SU-DHL-6 (cell line): Measurements from ENCODE around the gene DDB1.

Experiments
- H2AFZ ChIP-seq: fragments of 200-600 bp; sonication (generic); 2 replicates; pipeline ENCODE4 v1.6.1; 2014; ENCODE audit warnings: low read depth, mild to moderate bottlenecking, moderate library complexity, mixed read lengths, antibody characterized with exemption, low read length; ENCODE audit not compliant: severe bottlenecking
- H3F3A ChIP-seq: fragments of 200-600 bp; shearing (Covaris generic); 2 replicates; pipeline ENCODE4 v1.6.0; 2016; ENCODE audit warnings: antibody characterized with exemption, mild to moderate bottlenecking; ENCODE audit not compliant: insufficient read depth
- H3K27ac ChIP-seq: fragments of 200-600 bp; sonication (generic); 2 replicates; pipeline ENCODE4 v1.5.1; 2016; ENCODE audit warnings: low read depth, mild to moderate bottlenecking, low read length, moderate library complexity, mixed read lengths
- H3K27me3 ChIP-seq: fragments of 200-600 bp; sonication (generic), shearing (Covaris generic); 2 replicates; pipeline ENCODE4 v1.6.0; 2014; ENCODE audit warnings: mild to moderate bottlenecking, low read length
- H3K36me3 ChIP-seq: fragments of 200-600 bp; sonication (generic); 2 replicates; pipeline ENCODE4 v1.6.1; 2014; ENCODE audit warnings: mild to moderate bottlenecking, low read length, mixed read lengths
- H3K4me2 ChIP-seq: fragments of 300-600, 200-600 bp; shearing (Covaris generic), sonication (generic); 2 replicates; pipeline ENCODE4 v1.6.0; 2014; ENCODE audit warnings: low read length, low read depth, mild to moderate bottlenecking; ENCODE audit not compliant: poor library complexity, severe bottlenecking
- H3K4me3 ChIP-seq: fragments of 200-600 bp; sonication (generic); 2 replicates; pipeline ENCODE4 v1.5.1; 2014; ENCODE audit warnings: antibody characterized with exemption, low read length, mild to moderate bottlenecking, mixed read lengths; ENCODE audit not compliant: insufficient read depth, poor library complexity, severe bottlenecking
- H3K79me2 ChIP-seq: fragments of 200-600 bp; sonication (generic); 2 replicates; pipeline ENCODE4 v1.6.1; 2014; ENCODE audit warnings: mild to moderate bottlenecking, low read length, moderate library complexity; ENCODE audit not compliant: insufficient read depth
- H3K9ac ChIP-seq: fragments of 200-600 bp; sonication (generic); 2 replicates; pipeline ENCODE4 v1.7.0; 2014; ENCODE audit warnings: mild to moderate bottlenecking, low read length
- H3K9me2 ChIP-seq: fragments of 200-600 bp; sonication (generic); replicated peaks from 2 replicates; pipeline ENCODE4 v1.6.1; 2014; ENCODE audit warnings: low read length; ENCODE audit not compliant: insufficient read depth
- H3K9me3 ChIP-seq: fragments of 200-600 bp; sonication (generic); 2 replicates; pipeline ENCODE4 v1.6.1; 2014; ENCODE audit warnings: low read length, mixed read lengths; ENCODE audit not compliant: insufficient read depth
- H4K20me1 ChIP-seq: fragments of 200-600 bp; sonication (generic); 2 replicates; pipeline ENCODE4 v1.6.1; 2014; ENCODE audit warnings: low read depth, mild to moderate bottlenecking, antibody characterized with exemption, low read length, moderate library complexity, mixed read lengths
- EZH2phosphoT487 ChIP-seq: fragments of 200-600 bp; sonication (generic), shearing (Covaris generic); conservative IDR thresholded peaks from 2 replicates; pipeline ENCODE4 v1.6.1; 2018; ENCODE audit warnings: mild to moderate bottlenecking, antibody characterized with exemption, low read length, moderate library complexity, mixed read lengths
- TF ChIP-seq, protein P1 (sequence below): fragments of 200-600 bp; sonication (generic); IDR thresholded peaks from one replicate; pipeline ENCODE4 v1.5.1; 2017; ENCODE audit warnings: antibody characterized with exemption, mild to moderate bottlenecking, low read length, moderate library complexity; ENCODE audit not compliant: insufficient read depth, poor library complexity, severe bottlenecking

DDB1 gene

DNA sequence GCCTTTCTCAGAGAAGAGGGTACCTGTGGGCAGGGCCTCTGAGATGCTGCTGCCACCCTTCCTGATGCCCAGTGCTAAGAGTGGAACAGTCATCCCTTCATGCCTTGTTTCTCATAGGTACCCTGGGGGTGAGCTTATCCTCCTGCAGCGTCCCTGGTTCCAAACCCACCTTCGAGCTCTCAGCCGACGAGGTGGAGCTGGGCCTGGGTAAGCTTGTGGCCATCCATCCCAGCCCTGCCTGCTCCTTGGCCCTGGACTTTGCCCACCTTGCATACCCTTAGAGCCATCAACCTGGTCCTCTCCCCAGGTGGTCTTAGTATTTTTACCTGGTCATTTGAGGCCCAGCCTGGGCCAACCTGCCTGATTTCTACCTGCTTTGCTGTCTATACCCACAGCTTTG lies 8.8 kb upstream of the DDB1 start:
- H3K36me3 ChIP-seq, result no peaks in the 10 kb centered on the region
- TF ChIP-seq EZH2phosphoT487, result no peak
- TF ChIP-seq, protein P1, sequence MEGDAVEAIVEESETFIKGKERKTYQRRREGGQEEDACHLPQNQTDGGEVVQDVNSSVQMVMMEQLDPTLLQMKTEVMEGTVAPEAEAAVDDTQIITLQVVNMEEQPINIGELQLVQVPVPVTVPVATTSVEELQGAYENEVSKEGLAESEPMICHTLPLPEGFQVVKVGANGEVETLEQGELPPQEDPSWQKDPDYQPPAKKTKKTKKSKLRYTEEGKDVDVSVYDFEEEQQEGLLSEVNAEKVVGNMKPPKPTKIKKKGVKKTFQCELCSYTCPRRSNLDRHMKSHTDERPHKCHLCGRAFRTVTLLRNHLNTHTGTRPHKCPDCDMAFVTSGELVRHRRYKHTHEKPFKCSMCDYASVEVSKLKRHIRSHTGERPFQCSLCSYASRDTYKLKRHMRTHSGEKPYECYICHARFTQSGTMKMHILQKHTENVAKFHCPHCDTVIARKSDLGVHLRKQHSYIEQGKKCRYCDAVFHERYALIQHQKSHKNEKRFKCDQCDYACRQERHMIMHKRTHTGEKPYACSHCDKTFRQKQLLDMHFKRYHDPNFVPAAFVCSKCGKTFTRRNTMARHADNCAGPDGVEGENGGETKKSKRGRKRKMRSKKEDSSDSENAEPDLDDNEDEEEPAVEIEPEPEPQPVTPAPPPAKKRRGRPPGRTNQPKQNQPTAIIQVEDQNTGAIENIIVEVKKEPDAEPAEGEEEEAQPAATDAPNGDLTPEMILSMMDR, result no peak
- H3K9me2 ChIP-seq, result no peaks in the 10 kb centered on the region
- no peaks in the 10 kb centered on the region for H3K27me3 ChIP-seq
- no peaks in the 10 kb centered on the region for H4K20me1 ChIP-seq
- H3K4me3 ChIP-seq, result no peak overlapping the region
- H2AFZ ChIP-seq, result no peak overlapping the region
- no peaks in the 10 kb centered on the region for H3F3A ChIP-seq
- no peaks in the 10 kb centered on the region for H3K79me2 ChIP-seq
- no peak overlapping the region for H3K9ac ChIP-seq
- no peaks in the 10 kb centered on the region for H3K9me3 ChIP-seq
- no peak overlapping the region for H3K4me2 ChIP-seq
- H3K27ac ChIP-seq, result no peak overlapping the region

DNA sequence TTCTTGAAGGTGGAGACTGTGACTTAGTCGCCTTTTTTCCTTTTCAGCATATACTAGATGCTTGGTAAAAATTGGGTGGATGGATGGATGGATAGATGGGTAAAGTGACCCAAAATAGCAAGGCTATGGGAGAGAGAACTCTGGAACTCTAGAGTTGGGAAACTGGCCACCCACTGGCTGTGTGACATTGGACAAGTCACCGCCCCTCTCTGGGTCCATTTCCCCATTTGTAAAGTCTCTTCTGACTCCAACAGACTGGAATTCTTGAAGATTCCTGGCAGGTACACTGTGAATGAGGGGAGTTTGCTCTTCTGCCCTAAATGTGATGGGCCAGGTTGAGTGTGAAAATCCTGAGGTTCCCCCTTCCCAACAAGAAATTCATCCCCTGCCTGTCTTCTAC lies 8.1 kb upstream of the DDB1 start:
- Histone ChIP-seq H2AFZ (no peak overlapping the region), H3K36me3 (no peaks in the 10 kb centered on the region), H3K4me3 (no peak overlapping the region), H3K27me3 (no peaks in the 10 kb centered on the region), H3K9me2 (no peaks in the 10 kb centered on the region), H3K27ac (no peak overlapping the region), H3K9me3 (no peaks in the 10 kb centered on the region), H3F3A (no peaks in the 10 kb centered on the region), H4K20me1 (no peaks in the 10 kb centered on the region), H3K4me2 (no peak overlapping the region), H3K79me2 (no peaks in the 10 kb centered on the region), H3K9ac (no peak overlapping the region)
- TF ChIP-seq, protein P1, result no peak
- no peak for TF ChIP-seq EZH2phosphoT487

- TF ChIP-seq, protein P1, result no peak
- H3K36me3 ChIP-seq, result no peaks in the 10 kb centered on the region
Observed at GRCh38 chr11:61339490-61339878, 6.6 kb upstream of the DDB1 start.

More at GRCh38 chr11:61339490-61339878, 6.6 kb upstream of the DDB1 start:
- Histone ChIP-seq H3K4me3 (no peak overlapping the region), H2AFZ (no peak overlapping the region), H3K79me2 (no peaks in the 10 kb centered on the region), H3K9me3 (no peaks in the 10 kb centered on the region), H3F3A (0 out of 2 replicates have a peak, but pooled peaks cover 11% of the 10 kb centered on the region), H4K20me1 (no peaks in the 10 kb centered on the region), H3K9me2 (no peaks in the 10 kb centered on the region), H3K9ac (no peak overlapping the region), H3K27ac (no peak overlapping the region), H3K4me2 (no peak overlapping the region), H3K27me3 (no peaks in the 10 kb centered on the region)
